Measurements from ENCODE around the gene PIH1D1.
A peak's percentile ranks its signal among the peaks of the same experiment; 100 is the strongest.

PIH1D1 gene

GRCh38 chr19:49442771-49443365 lies 8.7 kb downstream of the PIH1D1 start:
- Histone ChIP-seq H3K36me3 (replicated peaks) (peaks cover 9% of the 10 kb centered on the region), H3K4me1 (peaks cover 11% of the 10 kb centered on the region), H3K9me3 (no peaks in the 10 kb centered on the region), H3K27me3 (ENCODE audit: low read depth) (peaks cover 39% of the 10 kb centered on the region), H3K4me3 (peak overlapping the region; percentile 56)
- in situ Hi-C loops (cut with MboI; ENCODE audit: low sequenced_read_pairs), result no loop called here
- peak; percentile 91 to 100 for DNase-seq (ENCODE audit: low spot score in 2 of 2)

GRCh38 chr19:49442354-49442753 lies 9.3 kb downstream of the PIH1D1 start:
- in situ Hi-C loops (cut with MboI; ENCODE audit: low sequenced_read_pairs), result no loop called here
- H3K4me3 ChIP-seq, result peak overlapping the region; percentile 20
- peaks cover 7% of the 10 kb centered on the region for H3K36me3 ChIP-seq (replicated peaks)
- peak in 1 of 2 experiments; percentile 74 for DNase-seq (ENCODE audit: low spot score in 2 of 2)
- H3K27me3 ChIP-seq (ENCODE audit: low read depth), result peaks cover 39% of the 10 kb centered on the region
- peaks cover 11% of the 10 kb centered on the region for H3K4me1 ChIP-seq
- H3K9me3 ChIP-seq, result no peaks in the 10 kb centered on the region

GRCh38 chr19:49441960-49442350 lies 9.7 kb downstream of the PIH1D1 start:
- DNase-seq (ENCODE audit: low spot score in 2 of 2), result no peak
- Histone ChIP-seq H3K27me3 (ENCODE audit: low read depth) (peaks cover 39% of the 10 kb centered on the region), H3K4me1 (peaks cover 11% of the 10 kb centered on the region), H3K9me3 (no peaks in the 10 kb centered on the region), H3K4me3 (peak overlapping the region; percentile 20), H3K36me3 (replicated peaks) (peaks cover 5% of the 10 kb centered on the region)
- in situ Hi-C loops (cut with MboI; ENCODE audit: low sequenced_read_pairs), result no loop called here

- Histone ChIP-seq H3K4me1 (peaks cover 11% of the 10 kb centered on the region), H3K36me3 (replicated peaks) (no peaks in the 10 kb centered on the region; the same call in 1 of the 2 replicates), H3K9me3 (no peaks in the 10 kb centered on the region), H3K27me3 (ENCODE audit: low read depth) (peaks cover 39% of the 10 kb centered on the region), H3K4me3 (peak within 1 kb of the TSS; percentile 26)
- in situ Hi-C loops (cut with MboI; ENCODE audit: low sequenced_read_pairs), result no loop called here
- peak; percentile 59 to 82 for DNase-seq (ENCODE audit: low spot score in 2 of 2)
These were observed 10.2 kb downstream of the PIH1D1 start, which contains the start of gene SLC17A7 for GRCh38 chr19:49441210-49441959. Gene SLC17A7 (minus strand): TSS chr19:49441527. CDS start chr19:49441379, 148 bp downstream.

GRCh38 chr19:49440439-49441209 lies 11.0 kb downstream of the PIH1D1 start:
- peaks cover 39% of the 10 kb centered on the region for H3K27me3 ChIP-seq (ENCODE audit: low read depth)
- no peaks in the 10 kb centered on the region for H3K36me3 ChIP-seq (replicated peaks)
- H3K4me1 ChIP-seq, result peaks cover 11% of the 10 kb centered on the region
- H3K4me3 ChIP-seq, result peak overlapping the region; percentile 26
- in situ Hi-C loops (cut with MboI; ENCODE audit: low sequenced_read_pairs), result no loop called here
- no peaks in the 10 kb centered on the region for H3K9me3 ChIP-seq
- peak in 1 of 2 experiments; percentile 33 for DNase-seq (ENCODE audit: low spot score in 2 of 2)

GRCh38 chr19:49439836-49440235 lies 11.8 kb downstream of the PIH1D1 start:
- Histone ChIP-seq H3K36me3 (replicated peaks) (no peaks in the 10 kb centered on the region), H3K4me3 (no peak overlapping the region), H3K27me3 (ENCODE audit: low read depth) (peaks cover 39% of the 10 kb centered on the region), H3K9me3 (no peaks in the 10 kb centered on the region), H3K4me1 (peaks cover 11% of the 10 kb centered on the region)
- in situ Hi-C loops (cut with MboI; ENCODE audit: low sequenced_read_pairs), result no loop called here
- DNase-seq (ENCODE audit: low spot score in 2 of 2), result no peak

- in situ Hi-C loops (cut with MboI; ENCODE audit: low sequenced_read_pairs), result no loop called here
- no peak overlapping the region for H3K4me3 ChIP-seq
- no peaks in the 10 kb centered on the region for H3K36me3 ChIP-seq (replicated peaks)
- peaks cover 11% of the 10 kb centered on the region for H3K4me1 ChIP-seq
- no peak for DNase-seq (ENCODE audit: low spot score in 2 of 2)
- no peaks in the 10 kb centered on the region for H3K9me3 ChIP-seq
- H3K27me3 ChIP-seq (ENCODE audit: low read depth), result peaks cover 39% of the 10 kb centered on the region
These were observed 13.4 kb downstream of the PIH1D1 start for GRCh38 chr19:49438261-49438660.

GRCh38 chr19:49437231-49437630 lies 14.4 kb downstream of the PIH1D1 start:
- Histone ChIP-seq H3K9me3 (no peaks in the 10 kb centered on the region), H3K27me3 (ENCODE audit: low read depth) (peaks cover 39% of the 10 kb centered on the region), H3K4me3 (no peak overlapping the region), H3K36me3 (replicated peaks) (no peaks in the 10 kb centered on the region), H3K4me1 (peaks cover 11% of the 10 kb centered on the region)
- in situ Hi-C loops (cut with MboI; ENCODE audit: low sequenced_read_pairs), result no loop called here
- DNase-seq (ENCODE audit: low spot score in 2 of 2), result no peak

- Histone ChIP-seq H3K36me3 (replicated peaks) (no peaks in the 10 kb centered on the region), H3K9me3 (no peaks in the 10 kb centered on the region), H3K4me3 (no peak overlapping the region), H3K27me3 (ENCODE audit: low read depth) (peaks cover 31% of the 10 kb centered on the region), H3K4me1 (peaks cover 5% of the 10 kb centered on the region)
- in situ Hi-C loops (cut with MboI; ENCODE audit: low sequenced_read_pairs), result no loop called here
- DNase-seq (ENCODE audit: low spot score in 2 of 2), result peak; percentile 39 to 83
These were observed 15.1 kb downstream of the PIH1D1 start for GRCh38 chr19:49436381-49437017.

- in situ Hi-C loops (cut with MboI; ENCODE audit: low sequenced_read_pairs), result no loop called here
- Histone ChIP-seq H3K36me3 (replicated peaks) (no peaks in the 10 kb centered on the region), H3K27me3 (ENCODE audit: low read depth) (peaks cover 26% of the 10 kb centered on the region), H3K4me3 (no peak overlapping the region), H3K4me1 (peaks cover under 1% of the 10 kb centered on the region; the same call in 1 of the 2 replicates), H3K9me3 (no peaks in the 10 kb centered on the region)
- no peak for DNase-seq (ENCODE audit: low spot score in 2 of 2)
These were observed 15.9 kb downstream of the PIH1D1 start for GRCh38 chr19:49435670-49436069.

GRCh38 chr19:49434907-49435583 lies 16.6 kb downstream of the PIH1D1 start:
- no peak overlapping the region for H3K4me3 ChIP-seq
- peaks cover 19% of the 10 kb centered on the region for H3K27me3 ChIP-seq (ENCODE audit: low read depth)
- H3K9me3 ChIP-seq, result no peaks in the 10 kb centered on the region
- DNase-seq (ENCODE audit: low spot score in 2 of 2), result peak in 1 of 2 experiments; percentile 51
- in situ Hi-C loops (cut with MboI; ENCODE audit: low sequenced_read_pairs), result no loop called here
- H3K4me1 ChIP-seq, result no peaks in the 10 kb centered on the region
- H3K36me3 ChIP-seq (replicated peaks), result no peaks in the 10 kb centered on the region

GRCh38 chr19:49433240-49433901 lies 18.2 kb downstream of the PIH1D1 start:
- DNase-seq (ENCODE audit: low spot score in 2 of 2), result no peak
- H3K4me1 ChIP-seq, result peaks cover 2% of the 10 kb centered on the region; the same call in 1 of the 2 replicates
- in situ Hi-C loops (cut with MboI; ENCODE audit: low sequenced_read_pairs), result no loop called here
- no peaks in the 10 kb centered on the region for H3K9me3 ChIP-seq
- H3K36me3 ChIP-seq (replicated peaks), result no peaks in the 10 kb centered on the region
- no peak overlapping the region for H3K4me3 ChIP-seq
- peaks cover 5% of the 10 kb centered on the region for H3K27me3 ChIP-seq (ENCODE audit: low read depth)

All from HAP-1 (cell line).